RWPE1 (cell line): ENCODE data around the gene CCDC66.

Source experiments
- CTCF ChIA-PET: fragments of 350-600 bp; sonication (Branson Sonifier 250); formaldehyde crosslinking; extraction: SDS; loops from one replicate; lab custom pipeline; 2021; lab: Yijun Ruan, JAX
- POLR2A ChIA-PET: fragments of 400-600 bp; formaldehyde crosslinking; extraction: SDS; loops from one replicate; lab custom pipeline; 2020; ENCODE audit warnings: antibody characterized with exemption; ENCODE audit not compliant: low non-redundant PET; lab: Yijun Ruan, JAX
- DNase-seq: peaks from one replicate; pipeline ENCODE4 v3.0.0; 2012; ENCODE audit warnings: low spot score
- H3K27ac ChIP-seq: fragments of 450-650 bp; 2 replicates; pipeline ENCODE4 v1.5.1; 2017
- TF ChIP-seq, protein P1 (sequence below): fragments of 450-650 bp; conservative IDR thresholded peaks from 2 replicates; pipeline ENCODE4 v1.5.1; 2017; ENCODE audit warnings: low read depth, mild to moderate bottlenecking

The CCDC66 gene

DNA sequence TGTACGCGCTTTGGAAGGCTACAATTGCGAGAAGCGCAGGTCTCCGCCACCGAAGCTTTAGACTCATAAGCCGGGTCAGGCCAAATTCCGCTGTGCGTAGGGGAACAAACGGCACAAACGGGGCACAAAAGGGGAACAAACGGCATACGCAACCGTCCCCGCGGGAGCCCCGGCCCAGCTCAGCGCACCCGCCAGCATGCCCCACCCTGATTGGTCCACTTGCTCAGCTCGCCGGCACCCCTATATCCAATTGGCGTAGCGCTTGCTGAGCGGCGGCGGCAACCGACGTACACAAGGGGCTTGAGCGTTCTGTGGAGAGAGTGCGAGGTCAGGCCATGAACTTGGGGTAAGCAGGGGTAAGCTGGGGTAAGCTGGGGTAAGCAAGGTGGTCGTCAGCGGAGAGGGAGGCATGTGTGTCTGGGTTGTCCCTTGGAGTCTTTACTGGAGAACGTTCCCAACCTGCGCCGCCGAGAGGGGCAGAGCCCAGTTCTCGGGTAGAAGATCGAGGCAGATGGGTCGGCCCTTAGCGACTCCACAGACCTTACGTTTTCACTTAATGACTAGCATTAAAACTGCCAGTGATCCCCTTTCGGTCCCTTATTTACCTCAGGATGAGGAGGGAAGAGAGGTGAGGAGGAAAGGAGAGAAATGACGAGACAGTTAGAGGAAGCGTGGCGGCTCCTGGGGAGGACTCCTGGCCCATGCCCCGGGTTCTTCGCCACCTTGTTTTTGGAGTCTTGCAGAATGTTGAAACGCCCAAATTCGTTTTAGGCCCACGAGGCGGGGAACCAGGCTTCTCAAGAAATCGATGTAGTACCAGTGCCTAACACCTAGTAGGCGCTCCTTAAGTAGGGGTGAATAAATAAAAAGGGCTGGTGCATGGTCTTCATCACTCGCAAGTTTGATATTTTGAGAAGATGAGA, at the start of gene CCDC66:
Gene CCDC66, plus strand, starts transcription at position 268 of the 923 bp plus-strand sequence. Its CDS starts 68 bp downstream, at position 336.
- TF ChIP-seq, protein P1, sequence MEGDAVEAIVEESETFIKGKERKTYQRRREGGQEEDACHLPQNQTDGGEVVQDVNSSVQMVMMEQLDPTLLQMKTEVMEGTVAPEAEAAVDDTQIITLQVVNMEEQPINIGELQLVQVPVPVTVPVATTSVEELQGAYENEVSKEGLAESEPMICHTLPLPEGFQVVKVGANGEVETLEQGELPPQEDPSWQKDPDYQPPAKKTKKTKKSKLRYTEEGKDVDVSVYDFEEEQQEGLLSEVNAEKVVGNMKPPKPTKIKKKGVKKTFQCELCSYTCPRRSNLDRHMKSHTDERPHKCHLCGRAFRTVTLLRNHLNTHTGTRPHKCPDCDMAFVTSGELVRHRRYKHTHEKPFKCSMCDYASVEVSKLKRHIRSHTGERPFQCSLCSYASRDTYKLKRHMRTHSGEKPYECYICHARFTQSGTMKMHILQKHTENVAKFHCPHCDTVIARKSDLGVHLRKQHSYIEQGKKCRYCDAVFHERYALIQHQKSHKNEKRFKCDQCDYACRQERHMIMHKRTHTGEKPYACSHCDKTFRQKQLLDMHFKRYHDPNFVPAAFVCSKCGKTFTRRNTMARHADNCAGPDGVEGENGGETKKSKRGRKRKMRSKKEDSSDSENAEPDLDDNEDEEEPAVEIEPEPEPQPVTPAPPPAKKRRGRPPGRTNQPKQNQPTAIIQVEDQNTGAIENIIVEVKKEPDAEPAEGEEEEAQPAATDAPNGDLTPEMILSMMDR = peak; percentile 81
- CTCF ChIA-PET = no interaction called here
- peak within 1 kb of the TSS; percentile 82 for H3K27ac ChIP-seq
- POLR2A ChIA-PET = no interaction called here
- peak; percentile 96 for DNase-seq

DNA sequence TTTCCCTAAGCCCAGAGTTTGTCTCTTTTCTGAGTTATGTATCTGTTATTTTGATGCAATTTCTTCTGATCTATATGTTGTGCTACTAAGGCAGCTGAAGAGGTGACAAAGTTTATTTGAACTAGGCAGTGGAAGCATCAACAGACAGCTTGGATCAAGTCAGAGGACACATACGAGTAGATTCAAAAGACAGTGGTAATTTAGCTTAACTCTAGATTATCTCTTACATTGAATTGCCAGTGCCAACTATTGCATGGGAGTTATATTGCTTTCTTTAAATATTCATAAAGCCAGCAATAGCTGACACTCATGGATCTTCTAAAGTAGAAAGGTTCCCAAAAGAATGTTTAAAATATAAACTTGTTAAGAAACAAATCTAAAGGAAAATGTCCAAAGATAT, 37.3 kb upstream of the CCDC66 start:
- no peak overlapping the region for H3K27ac ChIP-seq
- TF ChIP-seq, protein P1 = no peak
- POLR2A ChIA-PET = no interaction called here
- CTCF ChIA-PET = no interaction called here
- DNase-seq = no peak

DNA sequence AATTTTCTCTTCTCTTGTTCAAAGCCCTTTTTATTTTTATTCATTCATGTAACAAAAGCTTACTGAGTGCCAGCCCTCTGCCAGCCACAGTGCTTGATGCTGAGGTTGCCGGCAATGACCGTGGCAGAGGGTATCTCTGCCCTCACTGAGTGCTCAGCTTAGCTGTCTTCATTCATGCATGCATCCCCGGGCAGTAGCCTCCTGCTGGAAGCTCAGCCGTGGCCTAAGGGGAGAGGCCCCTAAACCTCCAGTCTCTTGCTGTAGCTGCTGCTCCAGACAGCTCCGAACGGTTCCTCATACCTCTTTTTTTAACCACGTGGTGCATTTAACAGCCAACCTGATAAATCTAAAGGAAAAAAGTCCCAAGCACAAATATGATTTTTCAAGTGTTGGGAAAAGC, 34.6 kb upstream of the CCDC66 start:
- no peak for DNase-seq
- TF ChIP-seq, protein P1 = no peak
- no peak overlapping the region for H3K27ac ChIP-seq
- ChIA-PET CTCF (no interaction called here), POLR2A (no interaction called here)

DNA sequence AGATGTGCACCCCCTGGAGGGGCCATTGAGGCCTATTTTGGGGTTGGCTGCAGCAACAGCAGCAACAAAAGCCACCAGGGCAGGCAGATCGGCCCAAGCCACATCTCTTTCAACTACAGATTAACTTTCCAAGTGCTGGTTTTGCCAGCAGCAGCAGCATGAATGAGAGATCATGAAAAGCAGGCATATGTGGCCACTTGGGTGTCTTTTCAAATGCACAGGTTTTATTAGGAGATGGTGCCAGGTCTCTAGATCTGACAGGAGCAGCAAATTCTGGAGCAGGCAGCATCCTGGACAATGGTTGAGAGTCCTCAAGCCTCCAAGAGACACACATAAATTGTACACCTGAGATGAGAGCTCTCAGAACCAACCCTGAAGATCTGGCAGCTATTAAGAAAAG, 31.7 kb upstream of the CCDC66 start:
- ChIA-PET POLR2A (no interaction called here), CTCF (no interaction called here)
- no peak for DNase-seq
- TF ChIP-seq, protein P1 = no peak
- H3K27ac ChIP-seq = no peak overlapping the region

DNA sequence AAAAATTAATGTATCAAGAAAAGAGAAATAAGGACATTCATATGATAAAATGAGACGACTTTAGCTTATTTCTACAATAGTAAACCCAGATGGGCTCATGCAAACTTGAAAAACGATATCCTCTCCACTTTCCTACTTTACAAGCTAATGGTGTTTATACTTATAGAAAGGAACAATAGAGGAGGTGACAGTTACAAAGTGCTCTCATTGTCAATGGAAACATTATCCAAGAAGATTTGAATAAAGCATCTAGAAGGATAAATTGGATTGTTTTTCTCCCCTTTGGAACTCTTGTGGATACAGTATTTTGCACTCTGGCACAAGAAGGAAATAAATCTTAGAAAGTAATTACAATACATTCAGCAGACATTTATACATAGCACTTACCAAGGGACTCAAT, 20.2 kb upstream of the CCDC66 start:
- H3K27ac ChIP-seq = no peak overlapping the region
- no peak for DNase-seq
- TF ChIP-seq, protein P1 = no peak
- ChIA-PET CTCF (no interaction called here), POLR2A (no interaction called here)

DNA sequence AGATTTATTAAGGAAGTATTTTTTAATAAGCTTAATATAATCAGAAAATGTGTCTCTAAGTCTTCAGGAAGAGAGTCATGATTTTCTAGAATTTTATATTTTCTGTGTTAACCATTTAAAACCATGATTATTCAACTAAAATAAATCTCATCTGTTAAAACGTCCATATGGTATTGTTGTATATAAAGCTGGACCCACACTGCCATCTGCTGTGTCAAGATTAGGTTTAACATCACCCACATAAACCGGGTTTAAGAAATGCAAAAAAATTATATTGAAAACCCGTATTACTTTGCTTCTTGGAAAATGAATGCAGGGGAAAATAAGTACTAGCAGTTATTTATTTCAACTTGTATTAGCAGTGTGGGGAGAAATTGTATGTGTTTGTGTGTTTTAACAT, 9.5 kb upstream of the CCDC66 start:
- H3K27ac ChIP-seq = no peak overlapping the region
- DNase-seq = no peak
- CTCF ChIA-PET = no interaction called here
- POLR2A ChIA-PET = no interaction called here
- TF ChIP-seq, protein P1 = no peak
